Omental fat pad (tissue), 4 donors: Measurements from ENCODE around the gene TMEM54. TPM values are rescaled to one million over a fixed set of nuclear protein-coding genes. Genes with fewer than 3 reads are reported as not detected.

ENCODE experiments used
- ATAC-seq: fragments of 150-250 bp; one replicate; pipeline ENCODE4 v1.9.1; 2016; ENCODE audit warnings: mild to moderate bottlenecking, moderate library complexity; ENCODE audit not compliant: low FRiP score
- DNase-seq: peaks from one replicate; pipeline ENCODE4 v3.0.0-alpha.2; 2019; ENCODE audit warnings: low spot score
- CTCF ChIP-seq, 3 donors: fragments of 450-650 bp; IDR thresholded peaks; one replicate each; pipeline ENCODE4 v1.5.1; 2016 to 2017; ENCODE audit warnings: antibody characterized with exemption in 3 of 3, mild to moderate bottlenecking in 3 of 3, moderate library complexity in 2 of 3
- total RNA-seq, 4 donors: library from RNA; depleted of rRNA; stranded (reverse); fragments of >200 nt; gene quantifications; one replicate each; pipeline ENCODE4 v1.1.0, GENCODE V29; 2016

The TMEM54 gene
- total RNA-seq, 4 donors from 2014 or later, result 16.2 to 70.1 (median 26.4) TPM

- no peak for DNase-seq
- no peak for ATAC-seq
- no peak for TF ChIP-seq CTCF (IDR thresholded peaks at IDR 0.05)
Measured at GRCh38 chr1:32899586-32900296, 1.4 kb downstream of the TMEM54 start.

- ATAC-seq (no peak), DNase-seq (no peak)
- no peak for TF ChIP-seq CTCF (IDR thresholded peaks at IDR 0.05)
Measured at GRCh38 chr1:32898958-32899357, 2.2 kb downstream of the TMEM54 start.

GRCh38 chr1:32898056-32898455 is 3.1 kb downstream of the TMEM54 start:
- ATAC-seq, result no peak
- no peak for DNase-seq
- no peak for TF ChIP-seq CTCF (IDR thresholded peaks at IDR 0.05)

GRCh38 chr1:32897082-32898049 is 3.8 kb downstream of the TMEM54 start:
- no peak for DNase-seq
- TF ChIP-seq CTCF (IDR thresholded peaks at IDR 0.05), result no peak
- ATAC-seq, result no peak

- DNase-seq, result no peak
- no peak for ATAC-seq
- no peak for TF ChIP-seq CTCF (IDR thresholded peaks at IDR 0.05)
Measured at GRCh38 chr1:32896451-32896850, 4.7 kb downstream of the TMEM54 start.

- ATAC-seq (no peak), DNase-seq (no peak)
- TF ChIP-seq CTCF (IDR thresholded peaks at IDR 0.05), result no peak
Measured at GRCh38 chr1:32895325-32896215, 5.6 kb downstream of the TMEM54 start.
